Fibroblast of mammary gland (primary cell): ENCODE results near the gene VPS13D.

Experiments
- DNase-seq: peaks from one replicate; pipeline ENCODE4 v3.0.0-alpha.2; 2010; ENCODE audit warnings: low read depth
- H3K4me3 ChIP-seq: 2 replicates; pipeline ENCODE4 v1.5.1; 2011; ENCODE audit warnings: low read depth, mild to moderate bottlenecking, low read length, moderate library complexity; ENCODE audit not compliant: control insufficient read depth
- TF ChIP-seq, protein P1 (sequence below): conservative IDR thresholded peaks from 2 replicates; pipeline ENCODE4 v1.5.1; 2011; ENCODE audit warnings: low read depth, low read length, inconsistent platforms; ENCODE audit not compliant: control insufficient read depth, insufficient read depth

VPS13D gene

DNA sequence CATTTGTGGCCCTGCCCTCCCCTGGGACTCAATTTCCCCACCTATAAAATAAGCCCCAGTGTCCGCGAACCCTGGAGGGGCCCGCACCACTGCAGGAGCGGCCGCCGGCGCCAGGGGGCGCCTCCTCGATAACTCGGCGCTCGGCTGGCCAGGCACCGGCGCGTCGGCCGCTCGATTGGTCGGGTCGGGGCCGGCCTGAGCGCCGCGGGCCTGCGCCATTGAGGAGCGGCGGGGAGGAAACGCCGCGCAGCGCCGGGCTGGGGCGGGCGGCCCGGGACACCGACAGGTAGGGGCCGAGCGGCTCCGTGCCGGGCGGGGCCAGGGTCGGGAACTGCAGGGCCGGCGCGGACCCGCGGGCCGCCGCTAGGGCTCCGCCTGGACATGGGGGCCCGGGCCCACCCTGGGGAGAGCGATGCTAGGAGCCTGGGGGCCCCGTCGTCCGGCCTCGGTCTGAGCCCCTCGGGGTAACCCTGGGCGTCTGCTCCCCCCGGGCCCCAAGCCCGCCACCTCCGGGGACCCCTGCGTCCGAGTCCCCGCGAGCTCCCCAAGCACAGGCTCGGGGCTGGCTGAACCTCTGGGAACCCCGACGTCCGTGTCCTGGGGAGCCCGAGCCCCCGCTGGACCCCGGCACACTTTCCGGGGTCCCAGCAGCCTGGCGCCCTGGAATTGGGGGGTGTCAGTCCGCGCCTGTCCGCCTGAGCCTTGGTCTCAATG is at the start of gene VPS13D:
Gene VPS13D (plus strand): TSS at position 196 of the 714 bp plus-strand sequence. CDS start 4,237 bp downstream, outside the sequence.
- TF ChIP-seq, protein P1, sequence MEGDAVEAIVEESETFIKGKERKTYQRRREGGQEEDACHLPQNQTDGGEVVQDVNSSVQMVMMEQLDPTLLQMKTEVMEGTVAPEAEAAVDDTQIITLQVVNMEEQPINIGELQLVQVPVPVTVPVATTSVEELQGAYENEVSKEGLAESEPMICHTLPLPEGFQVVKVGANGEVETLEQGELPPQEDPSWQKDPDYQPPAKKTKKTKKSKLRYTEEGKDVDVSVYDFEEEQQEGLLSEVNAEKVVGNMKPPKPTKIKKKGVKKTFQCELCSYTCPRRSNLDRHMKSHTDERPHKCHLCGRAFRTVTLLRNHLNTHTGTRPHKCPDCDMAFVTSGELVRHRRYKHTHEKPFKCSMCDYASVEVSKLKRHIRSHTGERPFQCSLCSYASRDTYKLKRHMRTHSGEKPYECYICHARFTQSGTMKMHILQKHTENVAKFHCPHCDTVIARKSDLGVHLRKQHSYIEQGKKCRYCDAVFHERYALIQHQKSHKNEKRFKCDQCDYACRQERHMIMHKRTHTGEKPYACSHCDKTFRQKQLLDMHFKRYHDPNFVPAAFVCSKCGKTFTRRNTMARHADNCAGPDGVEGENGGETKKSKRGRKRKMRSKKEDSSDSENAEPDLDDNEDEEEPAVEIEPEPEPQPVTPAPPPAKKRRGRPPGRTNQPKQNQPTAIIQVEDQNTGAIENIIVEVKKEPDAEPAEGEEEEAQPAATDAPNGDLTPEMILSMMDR = peak; percentile 64
- DNase-seq = peak; percentile 66
- H3K4me3 ChIP-seq = peak within 1 kb of the TSS; percentile 88

- H3K4me3 ChIP-seq = no peak overlapping the region
- no peak for DNase-seq
- TF ChIP-seq, protein P1 = no peak
Measured at GRCh38 chr1:12180315-12180714, 49.5 kb upstream of the VPS13D start.

DNA sequence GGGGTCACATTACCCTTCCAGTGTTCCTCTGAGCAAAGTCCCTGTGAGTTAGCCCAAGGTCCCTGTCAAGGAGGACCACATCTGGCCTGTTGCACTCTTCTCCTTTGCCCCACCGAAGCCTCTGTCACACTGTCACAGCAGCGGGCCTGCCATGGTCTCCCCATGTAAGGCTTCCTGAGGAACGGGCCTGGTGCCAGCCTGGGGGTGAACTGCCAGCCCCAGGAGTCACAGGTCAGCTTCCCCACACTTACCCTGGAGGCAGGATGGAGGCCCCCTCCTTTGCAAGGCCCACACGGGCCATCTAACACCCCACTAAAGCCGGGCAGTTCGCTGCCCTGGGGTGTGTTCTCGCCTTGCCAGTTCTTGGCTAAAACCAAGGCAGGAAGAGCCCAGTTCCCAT is 48.9 kb upstream of the VPS13D start:
- DNase-seq = no peak
- TF ChIP-seq, protein P1 = no peak
- no peak overlapping the region for H3K4me3 ChIP-seq

DNA sequence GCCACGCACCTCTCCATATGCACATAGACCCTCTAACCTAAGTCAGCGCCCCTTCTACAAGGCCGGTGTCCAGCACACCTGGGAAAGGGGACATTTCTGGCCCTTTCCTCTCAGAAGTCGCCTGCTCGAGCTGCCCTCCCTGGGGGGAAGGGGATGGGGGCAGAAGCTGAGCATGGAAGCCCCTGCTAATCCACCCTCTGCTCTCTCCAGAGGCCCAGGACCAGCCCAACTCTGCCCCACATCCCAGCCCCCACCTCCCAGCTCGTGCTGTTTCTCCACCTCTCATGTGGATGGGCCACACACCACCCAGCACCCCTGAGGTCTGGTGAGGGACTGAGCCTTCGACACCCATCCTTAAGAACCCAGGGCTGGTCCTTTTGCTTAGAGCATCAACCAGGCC is 48.3 kb upstream of the VPS13D start:
- H3K4me3 ChIP-seq = no peak overlapping the region
- no peak for DNase-seq
- TF ChIP-seq, protein P1 = no peak

DNA sequence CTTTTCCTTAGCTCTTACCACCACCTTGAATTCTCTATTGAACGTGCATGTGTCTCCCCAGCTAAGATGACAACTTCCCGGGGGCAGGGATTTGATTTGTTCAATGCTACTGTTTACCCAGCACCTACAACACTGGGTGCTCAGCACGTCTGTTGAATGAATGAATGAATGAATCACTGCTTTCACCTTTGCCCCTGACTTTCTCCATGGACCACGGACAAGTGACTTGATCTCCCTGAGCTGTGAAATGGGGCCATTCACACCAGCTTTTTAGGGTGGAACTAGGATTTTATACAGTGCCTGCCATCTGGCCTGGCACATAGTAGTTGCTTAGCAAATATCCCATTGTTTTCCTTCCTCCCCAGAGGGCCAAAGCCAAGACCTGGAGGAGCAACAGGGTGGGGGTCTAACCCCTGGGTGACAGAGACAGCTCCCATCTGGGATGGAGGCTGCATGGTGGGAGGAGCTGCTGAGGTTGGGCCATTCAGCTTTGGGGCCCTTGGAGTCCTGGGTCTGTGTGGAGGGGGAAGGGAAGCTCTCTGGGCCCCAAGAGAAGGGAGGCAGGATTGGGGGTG is 47.3 kb upstream of the VPS13D start:
- TF ChIP-seq, protein P1 = no peak
- no peak overlapping the region for H3K4me3 ChIP-seq
- no peak for DNase-seq

- TF ChIP-seq, protein P1 = no peak
- no peak overlapping the region for H3K4me3 ChIP-seq
- DNase-seq = no peak
Measured at GRCh38 chr1:12183095-12183794, 46.6 kb upstream of the VPS13D start.
